T-helper 22 cell (primary cell): ENCODE results near the gene LDLRAD4.

Experiments used
- DNase-seq: peaks from one replicate; pipeline ENCODE4 v3.0.0-alpha.2; 2020; ENCODE audit warnings: low read depth

Gene LDLRAD4

GRCh38 chr18:13202571-13202970 is 16.0 kb upstream of the LDLRAD4 start:
- no peak for DNase-seq

GRCh38 chr18:13206301-13206700 is 12.3 kb upstream of the LDLRAD4 start:
- no peak for DNase-seq

- DNase-seq, result no peak
Measured at GRCh38 chr18:13207294-13207693, 11.3 kb upstream of the LDLRAD4 start.

- DNase-seq, result no peak
Measured at GRCh38 chr18:13211534-13211933, 7.0 kb upstream of the LDLRAD4 start.

GRCh38 chr18:13213036-13213795 is 5.3 kb upstream of the LDLRAD4 start:
- no peak for DNase-seq

GRCh38 chr18:13214609-13215008 is 4.0 kb upstream of the LDLRAD4 start:
- no peak for DNase-seq

GRCh38 chr18:13216092-13216582 is 2.4 kb upstream of the LDLRAD4 start:
- DNase-seq, result no peak

- DNase-seq, result no peak
Measured at GRCh38 chr18:13216711-13217465, 1.7 kb upstream of the LDLRAD4 start.

GRCh38 chr18:13217466-13217961 is 1.0 kb upstream of the LDLRAD4 start:
- DNase-seq, result peak; percentile 32

- no peak for DNase-seq
Measured at GRCh38 chr18:13217971-13218367, 591 bp upstream of the LDLRAD4 start.

GRCh38 chr18:13218997-13219396 is 437 bp downstream of the LDLRAD4 start:
- DNase-seq, result no peak

- DNase-seq, result no peak
Measured at GRCh38 chr18:13219593-13220159, 1.1 kb downstream of the LDLRAD4 start.

GRCh38 chr18:13220361-13220991 is 1.9 kb downstream of the LDLRAD4 start:
- no peak for DNase-seq

- no peak for DNase-seq
Measured at GRCh38 chr18:13221869-13222855, 3.6 kb downstream of the LDLRAD4 start.

- no peak for DNase-seq
Measured at GRCh38 chr18:13222856-13223281, 4.3 kb downstream of the LDLRAD4 start.

- DNase-seq, result no peak
Measured at GRCh38 chr18:13223311-13224143, 5.0 kb downstream of the LDLRAD4 start.

GRCh38 chr18:13225261-13225660 is 6.7 kb downstream of the LDLRAD4 start:
- no peak for DNase-seq

GRCh38 chr18:13226533-13227144 is 8.1 kb downstream of the LDLRAD4 start:
- no peak for DNase-seq

GRCh38 chr18:13227910-13228309 is 9.3 kb downstream of the LDLRAD4 start:
- no peak for DNase-seq
